SU-DHL-6 (cell line): Measurements from ENCODE around the gene VSTM4.

ENCODE experiments used
- CTCF ChIP-seq: fragments of 200-600 bp; sonication (generic); IDR thresholded peaks from one replicate; pipeline ENCODE4 v1.5.1; 2017; ENCODE audit warnings: antibody characterized with exemption, mild to moderate bottlenecking, low read length, moderate library complexity; ENCODE audit not compliant: insufficient read depth, poor library complexity, severe bottlenecking
- EZH2phosphoT487 ChIP-seq: fragments of 200-600 bp; sonication (generic), shearing (Covaris generic); conservative IDR thresholded peaks from 2 replicates; pipeline ENCODE4 v1.6.1; 2018; ENCODE audit warnings: mild to moderate bottlenecking, antibody characterized with exemption, low read length, moderate library complexity, mixed read lengths

GRCh38 chr10:49010865-49011264 lies 104.5 kb downstream of the VSTM4 start:
- TF ChIP-seq CTCF (no peak), EZH2phosphoT487 (no peak)
